T-cell (primary cell): Measurements from ENCODE around the gene SEC14L3. TPM values are rescaled to one million over a fixed set of nuclear protein-coding genes. Genes with fewer than 3 reads are reported as not detected.
"Not testable (repeated sequence)": the region's sequence is repeated elsewhere in the genome, so short reads cannot be mapped to it uniquely, and the experiment has no call there.

ENCODE experiments used
- ATAC-seq, 4 experiments: fragments of 200-7000 bp in 3 of 4; fragments of 150-1000 bp in 1 of 4; cut with Tn5 transposase; replicated peaks in 1 of 4; 1 replicate in 3 of 4; 2 replicates in 1 of 4; pipeline ENCODE4 v1.10.0; 2021; ENCODE audit warnings: moderate library complexity in 3 of 4, mild to moderate bottlenecking in 2 of 4, moderate number of reproducible peaks in 1 of 4
- CTCF ChIA-PET, 2 donors: fragments of 300-600 bp; sonication (Branson Sonifier 250); formaldehyde crosslinking; loops; one replicate each; lab custom pipeline; 2022; ENCODE audit warnings: antibody characterized with exemption in 2 of 2; lab: Charles Lee
- POLR2A ChIA-PET, 2 donors: fragments of 300-600 bp; sonication (Branson Sonifier 250); formaldehyde crosslinking; loops; one replicate each; lab custom pipeline; 2022; ENCODE audit warnings: antibody characterized with exemption in 2 of 2; lab: Charles Lee
- DNase-seq, 35 experiments: peaks; one replicate each; pipeline versions ENCODE4 v3.0.0 to v3.0.0-alpha.2; 2013 to 2023
- H3K27ac ChIP-seq: one replicate; pipeline ENCODE4 v1.5.1; 2013; ENCODE audit warnings: low read length
- H3K27me3 ChIP-seq, 2 experiments: replicated peaks in 1 of 2; 1 replicate in 1 of 2; 2 replicates in 1 of 2; pipeline versions ENCODE4 v1.6.1 to v1.7.0; 2013; ENCODE audit warnings: low read length in 1 of 2, mixed read lengths in 1 of 2; ENCODE audit not compliant: control insufficient read depth in 2 of 2, insufficient read depth in 2 of 2; ENCODE audit errors: extremely low read depth in 1 of 2
- H3K36me3 ChIP-seq, 2 donors: 1 replicate in 1 of 2; 2 replicates in 1 of 2; pipeline versions ENCODE4 v1.6.1 to v1.7.0; 2013; ENCODE audit warnings: low read length in 1 of 2; ENCODE audit not compliant: control insufficient read depth in 2 of 2, insufficient read depth in 1 of 2; ENCODE audit errors: extremely low read depth in 1 of 2
- H3K4me1 ChIP-seq, 2 experiments: 1 replicate in 1 of 2; 2 replicates in 1 of 2; pipeline versions ENCODE4 v1.6.1 to v1.7.0; 2013; ENCODE audit warnings: low read length in 2 of 2, mixed read lengths in 1 of 2; ENCODE audit not compliant: insufficient read depth in 2 of 2, control insufficient read depth in 1 of 2; ENCODE audit errors: extremely low read depth in 1 of 2
- H3K4me3 ChIP-seq, 2 donors: 1 replicate in 1 of 2; 2 replicates in 1 of 2; pipeline versions ENCODE4 v1.5.1 to v1.7.0; 2013; ENCODE audit warnings: mild to moderate bottlenecking in 2 of 2, low read length in 1 of 2, moderate library complexity in 1 of 2; ENCODE audit not compliant: control insufficient read depth in 1 of 2; ENCODE audit errors: extremely low read depth in 1 of 2
- H3K9me3 ChIP-seq: 2 replicates; pipeline ENCODE4 v1.7.0; 2013
- H3K27ac Mint-ChIP-seq, 2 donors: one replicate each; pipeline ENCODE4 v1.8.0; 2020 to 2021; ENCODE audit warnings: mild to moderate bottlenecking in 2 of 2, mixed read lengths in 2 of 2
- H3K27me3 Mint-ChIP-seq, 2 donors: one replicate each; pipeline ENCODE4 v1.8.0; 2021 to 2022; ENCODE audit warnings: mixed read lengths in 2 of 2
- H3K36me3 Mint-ChIP-seq: one replicate; pipeline ENCODE4 v1.8.0; 2021; ENCODE audit warnings: mixed read lengths
- H3K4me1 Mint-ChIP-seq, 3 donors: one replicate each; pipeline ENCODE4 v1.8.0; 2020 to 2022; ENCODE audit warnings: mixed read lengths in 3 of 3, mild to moderate bottlenecking in 1 of 3
- H3K4me3 Mint-ChIP-seq, 3 donors: one replicate each; pipeline ENCODE4 v1.8.0; 2020 to 2022; ENCODE audit warnings: mild to moderate bottlenecking in 3 of 3, mixed read lengths in 3 of 3, moderate library complexity in 3 of 3
- H3K9me3 Mint-ChIP-seq, 3 donors: one replicate each; pipeline ENCODE4 v1.8.0; 2020 to 2022; ENCODE audit warnings: mixed read lengths in 3 of 3
- WGBS: methylation state at CpG from one replicate; pipeline ENCODE4 v1.1.5; 2013; ENCODE audit warnings: missing lambda C conversion rate; ENCODE audit not compliant: insufficient coverage; 5-methylcytosine and 5-hydroxymethylcytosine counted together
- total RNA-seq, 35 experiments: library from RNA in 6 of 35; stranded (reverse) in 6 of 35; fragments of 120-200 nt in 1 of 35; gene quantifications; one replicate each; pipeline versions ENCODE4 v1.2.1 to v1.2.4 and lab custom pipeline; 2013 to 2026

The SEC14L3 gene
- total RNA-seq, 5 donors from 2014 or later (not counting 1 experiment from before 2014, with no cell fraction given) = not detected

DNA sequence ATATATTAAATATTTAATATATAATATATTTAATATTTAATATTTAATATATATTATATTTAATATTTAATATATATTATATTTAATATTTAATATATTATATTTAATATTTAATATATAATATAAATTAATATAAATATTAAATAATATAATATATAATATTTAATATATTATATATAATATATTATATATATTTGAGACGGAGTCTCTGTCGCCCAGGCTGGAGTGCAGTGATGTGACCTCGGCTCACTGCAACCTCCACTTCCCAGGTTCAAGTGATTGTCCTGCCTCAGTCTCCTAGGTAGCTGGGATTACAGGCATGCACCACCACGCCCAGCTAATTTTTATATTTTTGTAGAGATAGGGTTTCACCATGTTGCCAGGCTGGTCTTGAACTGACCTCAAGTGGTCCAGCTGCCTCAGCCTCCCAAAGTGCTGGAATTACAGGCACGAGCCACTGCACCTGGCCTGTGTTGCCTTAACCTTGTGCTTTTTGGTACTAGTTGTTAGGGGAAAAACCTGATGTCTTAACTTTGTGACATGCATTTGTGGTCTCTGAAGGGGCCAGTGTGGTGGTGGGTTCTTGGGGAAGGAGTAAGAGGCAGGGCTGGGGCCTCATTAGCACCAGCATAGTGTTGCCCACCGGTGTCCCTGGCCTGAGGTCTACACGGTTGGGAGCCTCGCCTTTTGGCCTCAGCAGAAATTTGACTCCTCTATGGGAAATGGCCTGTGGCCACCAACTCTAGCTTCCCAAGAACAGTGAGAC is 16.6 kb downstream of the SEC14L3 start:
- ChIA-PET CTCF (no interaction called here), POLR2A (no interaction called here)
- Histone ChIP-seq H3K36me3 (no peaks in the 10 kb centered on the region), H3K4me1 (no peaks in the 10 kb centered on the region), H3K27ac (no peak overlapping the region), H3K9me3 (no peaks in the 10 kb centered on the region), H3K27me3 (peaks cover 0 to 52% of the 10 kb centered on the region in 2 experiments), H3K4me3 (no peak overlapping the region)
- Mint-ChIP-seq H3K9me3 (no peaks in the 10 kb centered on the region), H3K27ac (no peak overlapping the region), H3K27me3 (peaks cover 28 to 39% of the 10 kb centered on the region in 2 donors), H3K4me1 (no peaks in the 10 kb centered on the region), H3K4me3 (no peak overlapping the region), H3K36me3 (no peaks in the 10 kb centered on the region)
- DNase-seq (no peak), ATAC-seq (no peak)
- WGBS = 94% methylated on average over 3 of the region's 8 CpGs

DNA sequence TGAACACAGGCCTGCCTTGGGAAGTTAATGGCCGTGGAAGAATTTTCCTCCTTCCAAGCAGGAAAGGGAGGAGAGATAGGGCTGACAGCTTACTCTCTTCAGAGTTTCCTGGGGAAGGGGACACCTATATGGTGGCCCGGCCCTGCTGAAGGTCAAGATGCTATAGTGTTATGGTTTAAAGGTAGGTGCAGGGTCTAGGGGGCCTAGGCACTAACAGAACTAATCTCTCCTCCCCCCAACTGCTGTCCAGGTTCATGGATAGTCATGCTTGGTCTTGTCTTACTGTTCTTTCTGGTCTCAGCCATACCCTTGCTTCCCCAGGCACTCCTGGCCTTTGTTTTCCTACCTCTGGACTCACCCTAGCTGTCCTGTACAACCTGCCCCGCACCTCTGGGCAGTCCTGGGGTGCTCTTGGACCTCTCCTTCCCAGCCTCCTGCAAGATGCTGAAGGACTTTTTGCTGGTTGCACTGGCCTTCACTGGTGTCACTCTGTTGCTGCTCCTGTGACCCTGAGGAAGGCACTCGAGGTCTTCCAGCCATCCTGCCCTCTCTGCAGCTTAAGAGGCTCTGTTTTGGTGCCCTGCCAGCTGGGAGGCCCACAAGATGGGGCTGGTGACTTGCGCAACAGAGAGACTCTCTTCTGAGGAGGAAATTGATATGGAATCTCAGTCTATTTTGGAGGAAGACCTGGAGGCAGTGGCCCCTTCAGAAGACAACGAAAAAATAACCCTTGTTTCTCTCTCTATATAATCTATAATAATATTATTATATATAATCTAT is 17.9 kb downstream of the SEC14L3 start:
- H3K9me3 ChIP-seq = no peaks in the 10 kb centered on the region
- H3K4me3 ChIP-seq = no peak overlapping the region
- ATAC-seq = peak in 2 of 4 experiments; percentile 37 to 42
- peak in 1 of 35 experiments; percentile 13 for DNase-seq
- Mint-ChIP-seq H3K9me3 (no peaks in the 10 kb centered on the region), H3K4me1 (no peaks in the 10 kb centered on the region), H3K27me3 (peaks cover 21 to 39% of the 10 kb centered on the region in 2 donors), H3K27ac (no peak overlapping the region), H3K36me3 (no peaks in the 10 kb centered on the region), H3K4me3 (no peak overlapping the region)
- H3K27ac ChIP-seq = no peak overlapping the region
- ChIA-PET CTCF (interaction anchor here in 1 of 2 donors (1.4 kb wide), 1 partner anchor 17 kb away, joined by 3 read pairs; no protein-coding TSS in a partner anchor), POLR2A (no interaction called here)
- WGBS = 62% methylated on average over 3 of the region's 6 CpGs
- H3K27me3 ChIP-seq = peaks cover 0 to 54% of the 10 kb centered on the region in 2 experiments
- no peaks in the 10 kb centered on the region for H3K36me3 ChIP-seq
- no peaks in the 10 kb centered on the region for H3K4me1 ChIP-seq

DNA sequence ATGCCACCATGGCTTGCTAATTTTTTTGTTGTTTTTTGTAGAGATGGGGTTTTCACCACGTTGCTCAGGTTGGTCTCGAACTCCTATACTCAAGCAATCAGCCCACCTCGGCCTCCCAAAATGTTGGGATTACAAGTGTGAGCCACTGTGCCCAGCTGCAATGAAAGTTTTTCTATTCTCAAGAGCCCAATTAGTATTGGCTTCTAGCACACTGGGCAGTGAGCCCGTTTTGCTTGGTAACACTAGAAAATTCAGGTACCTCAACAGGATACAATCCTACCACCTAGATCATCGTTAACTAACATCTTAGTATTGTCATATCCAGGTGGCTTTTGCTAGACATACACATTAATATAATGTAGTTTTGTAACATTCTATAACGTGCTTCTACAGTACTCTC is 19.0 kb downstream of the SEC14L3 start:
- H3K27me3 Mint-ChIP-seq = peaks cover 26 to 41% of the 10 kb centered on the region in 2 donors
- no peaks in the 10 kb centered on the region for H3K9me3 Mint-ChIP-seq
- Histone ChIP-seq H3K4me1 (no peaks in the 10 kb centered on the region), H3K27me3 (peaks cover 0 to 56% of the 10 kb centered on the region in 2 experiments), H3K27ac (no peak overlapping the region), H3K9me3 (no peaks in the 10 kb centered on the region), H3K36me3 (no peaks in the 10 kb centered on the region), H3K4me3 (no peak overlapping the region)
- DNase-seq = no peak
- no peaks in the 10 kb centered on the region for H3K36me3 Mint-ChIP-seq
- peak in 1 of 4 experiments; percentile 20 for ATAC-seq
- H3K4me3 Mint-ChIP-seq = no peak overlapping the region
- H3K4me1 Mint-ChIP-seq = no peaks in the 10 kb centered on the region
- 71% methylated on average over 1 of the region's 6 CpGs for WGBS
- CTCF ChIA-PET = interaction anchor here in 1 of 2 donors (1.4 kb wide), 1 partner anchor 16 kb away, joined by 3 read pairs; no protein-coding TSS in a partner anchor
- H3K27ac Mint-ChIP-seq = no peak overlapping the region
- POLR2A ChIA-PET = interaction anchor here in 1 of 2 donors (1.1 kb wide), 1 partner anchor 64 kb away, joined by 3 read pairs; no protein-coding TSS in a partner anchor

DNA sequence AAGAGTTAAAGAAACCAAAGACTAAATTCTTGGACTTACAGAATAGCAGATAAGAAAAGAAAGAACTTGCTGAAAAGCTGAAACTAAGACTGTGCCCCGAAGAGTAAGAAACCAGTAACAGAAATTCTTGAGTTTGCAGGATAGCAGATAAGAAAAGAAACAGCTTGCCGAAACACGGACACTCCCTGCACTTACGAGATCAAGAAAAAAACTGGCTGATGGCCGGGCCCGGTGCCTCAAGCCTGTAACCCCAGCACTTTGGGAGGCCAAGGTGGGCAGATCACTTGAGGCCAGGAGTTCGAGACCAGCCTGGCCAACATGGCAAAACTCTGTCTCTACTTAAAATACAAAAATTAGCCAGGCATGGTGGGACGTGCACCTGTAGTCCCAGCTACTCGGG is 20.3 kb downstream of the SEC14L3 start:
- not testable (repeated sequence) for H3K9me3 ChIP-seq, H3K4me3 ChIP-seq, H3K4me3 Mint-ChIP-seq, H3K4me1 ChIP-seq, H3K36me3 Mint-ChIP-seq, ATAC-seq, H3K4me1 Mint-ChIP-seq, H3K36me3 ChIP-seq, DNase-seq, H3K9me3 Mint-ChIP-seq, H3K27ac ChIP-seq
- POLR2A ChIA-PET = interaction anchor here (0.6 to 0.7 kb wide), 2 partner anchors 18 kb away, joined by 3 to 5 read pairs; no protein-coding TSS in a partner anchor
- H3K27me3 Mint-ChIP-seq = peaks cover 26 to 44% of the 10 kb centered on the region in 2 donors
- H3K27me3 ChIP-seq = peaks cover under 1 to 57% of the 10 kb centered on the region in 2 experiments
- CTCF ChIA-PET = interaction anchor here in 1 of 2 donors (0.7 kb wide), 1 partner anchor 1375 kb away, joined by 3 read pairs; no protein-coding TSS in a partner anchor
- WGBS = 62% methylated on average over 7 of the region's 9 CpGs
- peak overlapping the region in 1 of 2 donors; percentile 10 for H3K27ac Mint-ChIP-seq

DNA sequence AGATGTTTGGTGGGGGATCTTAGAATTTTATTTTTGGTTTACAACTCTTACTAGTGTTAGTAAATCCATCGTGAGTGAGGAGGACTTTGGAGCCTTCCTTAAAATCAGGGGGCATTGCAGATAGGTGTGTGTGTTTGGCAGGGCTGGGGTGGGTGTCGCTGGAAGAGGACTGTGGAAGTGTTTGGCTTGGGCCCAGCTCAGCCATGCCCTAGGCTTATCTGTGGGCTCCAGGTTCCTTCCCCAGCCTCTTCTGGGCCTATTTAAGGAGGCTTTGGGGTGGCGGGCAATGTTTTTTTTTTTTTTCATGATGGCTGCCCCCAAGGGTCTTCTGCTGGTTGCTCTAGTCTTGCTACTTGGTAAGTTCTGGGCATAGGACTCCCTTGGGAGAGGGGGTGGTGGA is 24.2 kb downstream of the SEC14L3 start:
- Histone ChIP-seq H3K36me3 (no peaks in the 10 kb centered on the region), H3K4me1 (peaks cover 0 to 8% of the 10 kb centered on the region in 2 experiments), H3K27me3 (peaks cover 2 to 65% of the 10 kb centered on the region in 2 experiments), H3K9me3 (no peaks in the 10 kb centered on the region), H3K27ac (no peak overlapping the region), H3K4me3 (no peak overlapping the region)
- Mint-ChIP-seq H3K27ac (no peak overlapping the region), H3K27me3 (peaks cover 43 to 48% of the 10 kb centered on the region in 2 donors), H3K9me3 (no peaks in the 10 kb centered on the region), H3K4me3 (no peak overlapping the region), H3K36me3 (no peaks in the 10 kb centered on the region), H3K4me1 (peaks cover 6 to 16% (median 13%) of the 10 kb centered on the region in 3 donors)
- no CpG with 5 or more reads among the region's 3 CpGs for WGBS
- no peak for ATAC-seq
- ChIA-PET CTCF (interaction anchor here in 1 of 2 donors (1.0 kb wide), 1 partner anchor 10 kb away, joined by 4 read pairs; no protein-coding TSS in a partner anchor), POLR2A (interaction anchor here in 1 of 2 donors (0.6 kb wide), 1 partner anchor 38 kb away, joined by 3 read pairs; no protein-coding TSS in a partner anchor)
- DNase-seq = no peak
